Activated T-cell treated with anti-CD3 and anti-CD28 coated beads for 1 hour (primary cell): ENCODE results near the gene SUN2.
"Not testable (repeated sequence)": the region's sequence is repeated elsewhere in the genome, so short reads cannot be mapped to it uniquely, and the experiment has no call there.

ENCODE experiments used
- DNase-seq: peaks from one replicate; pipeline ENCODE4 v3.0.0-alpha.2; 2020; ENCODE audit warnings: low read depth

Gene SUN2

DNA sequence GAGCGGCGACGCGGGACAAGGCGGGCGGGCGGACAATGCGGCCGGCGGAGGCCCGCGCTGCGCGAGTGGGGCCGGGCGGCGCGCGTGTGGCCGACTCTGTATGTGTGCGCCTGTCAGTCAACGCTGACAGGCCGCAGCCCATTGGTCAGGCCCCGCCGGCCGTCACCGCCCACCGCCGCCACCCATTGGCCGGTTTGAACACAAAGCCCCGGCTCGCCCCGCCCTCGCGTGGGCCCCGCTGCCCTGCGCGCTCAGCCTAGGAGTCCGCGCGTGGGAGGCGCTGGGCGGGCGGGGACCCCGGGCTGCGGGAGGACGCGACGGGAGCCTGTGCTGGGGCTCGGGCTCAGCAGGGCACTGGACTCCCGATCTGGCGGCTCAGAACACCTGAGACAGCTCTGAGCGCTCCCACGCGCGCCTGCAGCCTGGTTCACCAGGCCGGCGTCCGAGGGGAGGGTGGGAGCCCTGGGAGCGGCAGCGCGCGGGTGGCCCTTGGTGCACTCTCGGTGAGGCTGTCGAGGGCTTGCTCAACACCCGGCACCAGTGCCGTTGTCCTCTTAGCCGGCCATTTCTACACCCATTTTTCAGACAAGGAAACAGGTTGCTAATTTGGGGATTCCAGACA, at the start of gene SUN2:
TSS of gene SUN2 (minus strand) at position 88 of the 622 bp plus-strand sequence. CDS start 3,370 bp downstream, outside the sequence.
- peak; percentile 92 for DNase-seq

DNA sequence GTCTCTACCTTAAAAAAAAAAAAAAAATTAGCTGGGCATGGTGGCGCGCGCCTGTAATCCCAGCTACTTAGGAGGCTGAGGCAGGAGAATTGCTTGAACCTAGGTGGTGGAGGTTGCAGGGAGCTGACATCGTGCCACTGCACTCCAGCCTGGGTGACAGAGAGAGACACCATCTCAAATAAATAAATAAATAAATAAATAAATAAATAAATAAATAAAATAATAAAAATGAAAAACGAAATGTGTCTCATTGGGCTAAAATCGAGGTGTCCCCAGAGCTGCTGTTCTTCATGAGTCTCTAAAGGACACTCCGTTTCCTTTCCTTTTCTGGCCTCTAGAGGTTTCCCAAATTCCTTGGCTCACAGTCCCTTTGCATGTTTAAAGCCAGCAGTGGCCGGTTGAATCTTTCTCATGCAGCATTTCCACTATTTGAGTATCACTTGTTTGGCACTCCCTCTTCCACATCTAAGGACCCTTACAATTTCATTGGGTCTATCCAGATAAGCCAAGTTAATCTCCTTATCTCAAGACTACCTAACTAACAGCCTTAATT, 49.3 kb upstream of the SUN2 start:
- DNase-seq = not testable (repeated sequence)

- DNase-seq = no peak
These were observed 46.9 kb upstream of the SUN2 start for GRCh38 chr22:38802671-38803121.

GRCh38 chr22:38799265-38800002, 43.6 kb upstream of the SUN2 start:
- DNase-seq = no peak

GRCh38 chr22:38798496-38798895, 42.7 kb upstream of the SUN2 start:
- DNase-seq = no peak

- DNase-seq = no peak
These were observed 40.6 kb upstream of the SUN2 start for GRCh38 chr22:38796262-38796957.

DNA sequence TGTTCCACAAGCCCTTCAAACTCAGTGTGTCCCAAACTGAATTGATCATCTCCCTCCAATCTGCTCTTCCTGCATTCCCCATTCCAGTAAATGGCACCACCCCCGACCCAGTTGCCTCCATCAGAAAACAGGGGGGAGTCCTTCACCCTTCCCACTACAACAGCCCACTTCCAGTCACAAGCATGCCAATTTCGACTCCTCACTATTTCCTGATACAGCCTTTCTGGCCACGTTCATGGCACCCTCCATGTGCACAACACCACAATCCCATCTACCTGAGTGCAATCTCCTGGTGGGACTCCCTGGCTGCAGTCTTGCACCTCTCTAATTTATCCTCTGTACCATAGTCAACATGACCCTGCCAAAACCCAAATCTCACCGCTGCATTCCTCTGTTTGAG, 39.8 kb upstream of the SUN2 start:
- no peak for DNase-seq

GRCh38 chr22:38793721-38794466, 38.1 kb upstream of the SUN2 start, which contains the start of gene DNAL4:
Gene DNAL4, minus strand, starts transcription at chr22:38794143. Its CDS starts 11,412 bp downstream, at chr22:38782731.
- peak; percentile 82 for DNase-seq

DNA sequence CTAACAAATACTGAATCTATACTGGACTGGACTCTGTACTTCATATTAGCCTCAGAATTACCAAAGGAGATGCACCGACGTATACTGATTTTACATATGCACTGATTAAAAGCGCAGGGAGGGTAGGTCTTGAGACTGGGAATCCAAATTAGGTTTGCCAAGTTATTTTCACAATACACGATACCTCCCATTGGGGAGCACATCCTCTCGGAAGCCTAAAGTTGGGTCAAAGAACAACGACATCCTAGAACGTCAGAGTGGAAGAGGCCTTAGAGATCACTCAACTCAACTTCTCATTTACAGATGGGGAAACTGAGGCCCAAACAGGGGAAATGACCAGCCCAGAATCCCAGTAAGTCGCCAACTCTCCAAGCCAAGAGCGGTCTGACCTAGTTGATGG, 37.5 kb upstream of the SUN2 start:
- no peak for DNase-seq

DNA sequence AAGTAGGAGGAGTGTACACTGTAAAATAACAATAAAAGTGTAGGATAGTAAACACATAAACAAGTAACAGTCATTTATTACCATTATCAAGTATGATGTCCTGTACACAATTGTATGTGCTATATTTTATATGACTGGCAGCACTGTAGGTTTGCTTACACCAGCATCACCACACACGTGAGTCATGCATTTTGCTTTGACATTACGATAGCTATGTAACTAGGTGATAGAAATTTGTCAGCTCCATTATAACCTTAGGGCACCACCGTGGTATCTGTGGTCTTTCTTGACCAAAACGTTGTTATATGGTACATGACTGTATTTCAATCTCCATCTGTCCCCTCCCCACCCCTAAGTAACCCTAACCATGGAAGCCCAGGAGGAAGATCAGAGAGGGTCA, 37.0 kb upstream of the SUN2 start:
- no peak for DNase-seq

GRCh38 chr22:38789606-38790005, 33.8 kb upstream of the SUN2 start:
- DNase-seq = no peak

- DNase-seq = no peak
These were observed 33.0 kb upstream of the SUN2 start for GRCh38 chr22:38788846-38789245.

DNA sequence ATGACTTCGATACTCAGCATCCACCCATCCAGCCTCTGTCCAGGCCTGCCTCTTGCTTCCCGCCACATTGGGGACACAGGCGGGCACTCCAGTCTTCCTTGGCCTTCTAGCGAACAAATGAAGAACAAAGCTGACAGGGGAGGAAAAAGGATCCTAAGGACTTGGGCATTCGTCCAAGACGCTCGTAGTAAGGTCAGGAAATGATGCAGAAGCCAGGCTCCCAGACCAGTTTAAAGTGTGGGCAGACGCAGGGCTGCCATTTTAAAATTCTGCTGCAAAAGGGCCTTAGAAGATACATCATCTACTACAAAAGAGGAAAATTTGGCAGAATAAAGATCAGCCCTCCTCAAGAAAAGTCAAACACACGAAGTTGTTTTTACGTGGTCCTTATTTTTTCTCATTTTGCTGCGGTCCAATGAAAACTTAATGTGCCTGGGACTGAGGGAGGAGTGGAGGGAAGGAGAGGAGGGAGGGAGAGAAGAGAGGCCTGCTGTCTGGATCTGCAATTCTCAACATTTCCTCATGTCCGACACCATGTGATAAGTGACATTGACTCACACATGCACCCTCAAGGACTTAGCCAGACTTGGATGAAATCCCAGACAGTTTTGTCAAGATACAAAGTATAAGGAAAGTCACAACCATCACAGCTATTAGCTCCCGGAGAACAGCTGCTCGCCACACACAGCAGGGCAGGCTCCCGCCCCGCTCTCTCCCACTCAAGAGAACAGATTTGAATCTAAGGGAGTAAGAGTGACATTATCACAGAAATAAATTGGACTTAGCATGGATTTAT, 32.4 kb upstream of the SUN2 start:
- no peak for DNase-seq

GRCh38 chr22:38786631-38787030, 30.8 kb upstream of the SUN2 start:
- no peak for DNase-seq

DNA sequence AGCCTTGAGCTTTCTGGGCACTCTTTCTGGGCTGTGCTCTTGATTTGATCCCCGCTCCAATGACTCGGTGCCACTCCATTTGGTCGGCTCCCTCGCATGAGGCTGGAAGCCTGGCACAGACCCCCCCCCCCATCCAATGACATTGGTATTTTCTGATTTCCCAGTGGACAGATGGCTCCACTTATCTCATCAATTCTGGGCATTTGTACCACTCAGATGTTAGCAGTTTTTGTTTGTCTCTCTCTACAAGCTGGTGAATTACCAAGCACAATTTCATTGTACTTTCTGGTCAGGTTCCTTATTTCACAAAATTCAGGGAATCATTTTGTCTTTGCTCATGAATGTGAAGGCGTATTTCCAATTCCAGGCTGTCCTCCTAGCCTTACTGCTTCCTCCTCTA, 29.1 kb upstream of the SUN2 start:
- no peak for DNase-seq

- DNase-seq = no peak
These were observed 28.2 kb upstream of the SUN2 start for GRCh38 chr22:38784035-38784434.

DNA sequence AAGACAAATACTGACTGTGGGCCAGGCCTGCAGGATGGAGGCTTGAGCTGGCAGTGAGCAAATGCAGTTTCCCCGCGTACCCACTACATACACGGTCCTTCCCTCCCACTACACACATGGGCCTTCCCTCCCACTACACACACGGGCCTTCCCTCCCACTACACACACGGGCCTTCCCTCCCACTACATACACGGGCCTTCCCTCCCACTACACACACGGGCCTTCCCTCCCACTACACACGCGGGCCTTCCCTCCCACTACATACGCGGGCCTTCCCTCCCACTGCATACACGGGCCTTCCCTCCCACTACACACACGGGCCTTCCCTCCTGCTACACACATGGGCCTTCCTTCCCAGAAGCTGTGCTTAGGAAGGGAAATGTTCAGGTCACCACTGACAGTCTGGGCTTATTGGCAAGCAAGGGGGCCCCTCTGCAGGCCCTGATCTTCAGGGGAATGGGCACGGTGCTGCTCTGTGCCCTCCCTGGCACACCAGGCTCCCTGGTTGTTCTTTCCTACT, 27.4 kb upstream of the SUN2 start:
- no peak for DNase-seq

GRCh38 chr22:38782402-38783094, 26.8 kb upstream of the SUN2 start:
- DNase-seq = no peak

DNA sequence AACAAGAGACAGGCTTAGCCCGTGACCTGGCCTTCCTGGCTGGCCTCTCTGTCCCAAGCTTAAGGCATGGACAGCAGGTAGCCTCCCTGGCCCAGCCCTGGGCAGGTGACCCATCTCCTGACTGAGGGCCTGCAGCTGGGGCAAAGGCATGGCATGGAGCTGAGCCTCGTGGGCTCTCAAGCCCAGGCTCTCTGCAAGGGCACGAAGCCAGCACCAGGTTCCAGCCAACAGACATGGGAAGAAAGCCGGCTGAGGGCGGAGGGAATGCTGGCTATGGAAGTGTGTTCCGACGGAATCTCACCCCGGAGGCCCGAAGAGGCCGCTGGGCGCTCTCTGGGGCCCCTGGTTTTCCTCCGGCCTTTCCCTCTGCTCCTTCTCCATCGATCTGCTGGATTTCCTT, 25.2 kb upstream of the SUN2 start:
- no peak for DNase-seq

GRCh38 chr22:38777087-38777671, 21.4 kb upstream of the SUN2 start:
- DNase-seq = no peak
